ENCODE data around the gene OR2Y1. TPM values are rescaled to one million over a fixed set of nuclear protein-coding genes. Genes with fewer than 3 reads are reported as not detected.

Gene OR2Y1
- total RNA-seq, 4 donors from 2014 or later = not detected

- no peak overlapping the region for H3K27ac ChIP-seq
- no peak for DNase-seq
- no peaks in the 10 kb centered on the region for H3K36me3 ChIP-seq
- TF ChIP-seq POLR2A (IDR thresholded peaks at IDR 0.05) = no peak
- no peak for TF ChIP-seq CTCF (IDR thresholded peaks at IDR 0.05)
- no peaks in the 10 kb centered on the region for H3K4me1 ChIP-seq
- no peaks in the 10 kb centered on the region for H3K27me3 ChIP-seq
- peaks cover 0 to 5% (median 0%) of the 10 kb centered on the region in 4 donors for H3K9me3 ChIP-seq
- H3K4me3 ChIP-seq = no peak overlapping the region
Observed at GRCh38 chr5:180776376-180776775, 36.5 kb upstream of the OR2Y1 start.

GRCh38 chr5:180775624-180776023 is 35.8 kb upstream of the OR2Y1 start:
- no peak for TF ChIP-seq POLR2A (IDR thresholded peaks at IDR 0.05)
- Histone ChIP-seq H3K9me3 (peaks cover 0 to 5% (median 0%) of the 10 kb centered on the region in 4 donors), H3K27me3 (no peaks in the 10 kb centered on the region), H3K27ac (no peak overlapping the region), H3K36me3 (no peaks in the 10 kb centered on the region), H3K4me3 (no peak overlapping the region), H3K4me1 (no peaks in the 10 kb centered on the region)
- no peak for DNase-seq

GRCh38 chr5:180771839-180772238 is 32.0 kb upstream of the OR2Y1 start:
- Histone ChIP-seq H3K4me1 (no peaks in the 10 kb centered on the region), H3K4me3 (no peak overlapping the region), H3K36me3 (no peaks in the 10 kb centered on the region), H3K27ac (no peak overlapping the region), H3K27me3 (no peaks in the 10 kb centered on the region), H3K9me3 (peaks cover 0 to 5% (median 0%) of the 10 kb centered on the region in 4 donors)
- TF ChIP-seq POLR2A (IDR thresholded peaks at IDR 0.05) (no peak), CTCF (IDR thresholded peaks at IDR 0.05) (no peak)
- no peak for DNase-seq

- Histone ChIP-seq H3K4me3 (no peak overlapping the region), H3K4me1 (no peaks in the 10 kb centered on the region), H3K36me3 (no peaks in the 10 kb centered on the region), H3K27me3 (no peaks in the 10 kb centered on the region), H3K27ac (no peak overlapping the region), H3K9me3 (peaks cover 0 to 5% (median 0%) of the 10 kb centered on the region in 4 donors)
- no peak for DNase-seq
- TF ChIP-seq CTCF (IDR thresholded peaks at IDR 0.05) (no peak), POLR2A (IDR thresholded peaks at IDR 0.05) (no peak)
Observed at GRCh38 chr5:180769821-180770220, 30.0 kb upstream of the OR2Y1 start.

GRCh38 chr5:180755601-180756000 is 15.7 kb upstream of the OR2Y1 start:
- Histone ChIP-seq H3K9me3 (no peaks in the 10 kb centered on the region), H3K4me3 (no peak overlapping the region), H3K4me1 (no peaks in the 10 kb centered on the region), H3K36me3 (no peaks in the 10 kb centered on the region), H3K27ac (no peak overlapping the region), H3K27me3 (no peaks in the 10 kb centered on the region)
- no peak for TF ChIP-seq CTCF (IDR thresholded peaks at IDR 0.05)
- DNase-seq = no peak

DNA sequence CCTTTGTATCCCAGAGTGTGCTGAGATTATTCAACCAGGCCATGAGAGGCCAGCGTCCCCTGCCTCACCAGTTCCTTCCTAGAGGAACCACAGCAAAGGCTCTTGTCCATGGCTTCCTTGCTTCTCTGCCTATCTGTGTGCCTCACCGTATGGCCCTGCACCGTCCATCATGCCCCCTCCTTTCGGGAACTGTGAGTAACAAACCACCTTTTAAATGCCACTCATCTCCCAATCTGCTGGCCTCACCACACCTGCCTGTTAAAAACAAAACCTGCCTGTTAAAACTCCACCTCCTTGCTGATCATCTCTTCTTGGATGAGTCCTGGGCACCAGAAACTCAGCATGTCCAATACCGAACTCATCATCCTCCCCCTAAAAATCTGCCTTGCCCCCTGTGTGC is 4.4 kb upstream of the OR2Y1 start:
- DNase-seq = no peak
- H3K4me1 ChIP-seq = no peaks in the 10 kb centered on the region
- no peak overlapping the region for H3K27ac ChIP-seq
- no peaks in the 10 kb centered on the region for H3K9me3 ChIP-seq
- no peak overlapping the region for H3K4me3 ChIP-seq
- H3K27me3 ChIP-seq = no peaks in the 10 kb centered on the region
- TF ChIP-seq CTCF (IDR thresholded peaks at IDR 0.05) (no peak), POLR2A (IDR thresholded peaks at IDR 0.05) (no peak)
- no peaks in the 10 kb centered on the region for H3K36me3 ChIP-seq
